ENCODE results near the gene ERC2. TPM values are rescaled to one million over a fixed set of nuclear protein-coding genes. Genes with fewer than 3 reads are reported as not detected.

Gene ERC2
- total and polyA plus RNA-seq, 2 donors (not counting 3 experiments of a cell fraction or from before 2014, with no cell fraction given), result 5.6 to 15.5 TPM

- Histone ChIP-seq H3K36me3 (ENCODE audit: control insufficient read depth in 2 of 2, extremely low read depth in 1 of 2, insufficient read depth in 2 of 2, low read length in 2 of 2) (no peaks in the 10 kb centered on the region), H3K9me3 (replicated peaks; ENCODE audit: control insufficient read depth, insufficient read depth, low read length) (no peaks in the 10 kb centered on the region), H4K20me1 (replicated peaks; ENCODE audit: control insufficient read depth, extremely low read depth, insufficient read depth, low read length) (no peaks in the 10 kb centered on the region), H2AFZ (ENCODE audit: low read depth, low read length) (no peak overlapping the region), H3K27me3 (ENCODE audit: control insufficient read depth in 2 of 2, insufficient read depth in 2 of 2, low read length in 2 of 2) (no peaks in the 10 kb centered on the region), H3K4me2 (ENCODE audit: insufficient read depth, low read length) (no peak overlapping the region), H3K27ac (ENCODE audit: insufficient read depth, low read depth, low read length) (no peak overlapping the region), H3K9me1 (replicated peaks; ENCODE audit: control insufficient read depth, extremely low read depth, insufficient read depth, low read length) (no peaks in the 10 kb centered on the region), H3K9ac (replicated peaks; ENCODE audit: extremely low read depth, insufficient read depth, low read length) (no peak overlapping the region), H3K79me2 (ENCODE audit: control insufficient read depth, insufficient read depth, low read length) (no peaks in the 10 kb centered on the region), H3K4me3 (replicated peaks in 1 of 3; ENCODE audit: insufficient read depth in 1 of 3, low read depth in 1 of 3, low read length in 3 of 3) (no peak overlapping the region), H3K4me1 (ENCODE audit: control insufficient read depth, extremely low read depth, insufficient read depth, low read length) (no peaks in the 10 kb centered on the region)
- no peak for TF ChIP-seq CTCF (IDR thresholded peaks at IDR 0.05; ENCODE audit: extremely low read depth in 1 of 2, insufficient read depth in 1 of 2, low read depth in 1 of 2, low read length in 2 of 2)
- no peak for TF ChIP-seq FOS (IDR thresholded peaks at IDR 0.05; ENCODE audit: borderline replicate concordance, insufficient read depth, low read length)
- TF ChIP-seq MAX (IDR thresholded peaks at IDR 0.05; ENCODE audit: insufficient read depth, insufficient read length), result no peak
- TF ChIP-seq MYC (IDR thresholded peaks at IDR 0.05; ENCODE audit: low read depth, low read length), result no peak
- TF ChIP-seq POLR2A (IDR thresholded peaks at IDR 0.05; ENCODE audit: low read depth, low read length), result no peak
- TF ChIP-seq EZH2 (IDR thresholded peaks at IDR 0.05; ENCODE audit: borderline replicate concordance, low read depth, low read length, severe bottlenecking), result no peak
- dilution Hi-C loops (cut with MboI; ENCODE audit: extremely low pct_ligation_motif_present, low sequenced_read_pairs) (no loop called here), intact Hi-C loops (cut with micrococcal nuclease) (no loop called here)
- CTCF ChIA-PET, result no interaction called here
- FAIRE-seq, result no peak
- no peak for DNase-seq (ENCODE audit: low read depth, low spot score)
- BruUV-seq (replicated peaks), result no TSS peak
- POLR2A ChIA-PET, result no interaction called here
These were observed 901.1 kb downstream of the ERC2 start for GRCh38 chr3:55567121-55567520.

GRCh38 chr3:55565521-55565920 lies 902.7 kb downstream of the ERC2 start:
- dilution Hi-C loops (cut with MboI; ENCODE audit: extremely low pct_ligation_motif_present, low sequenced_read_pairs), result no loop called here
- CTCF ChIA-PET, result no interaction called here
- H3K4me2 ChIP-seq (ENCODE audit: insufficient read depth, low read length), result no peak overlapping the region
- no peaks in the 10 kb centered on the region for H3K9me3 ChIP-seq (replicated peaks; ENCODE audit: control insufficient read depth, insufficient read depth, low read length)
- intact Hi-C loops (cut with micrococcal nuclease), result no loop called here
- no peak overlapping the region for H3K4me3 ChIP-seq (replicated peaks in 1 of 3; ENCODE audit: insufficient read depth in 1 of 3, low read depth in 1 of 3, low read length in 3 of 3)
- H3K4me1 ChIP-seq (ENCODE audit: control insufficient read depth, extremely low read depth, insufficient read depth, low read length), result no peaks in the 10 kb centered on the region
- no peaks in the 10 kb centered on the region for H4K20me1 ChIP-seq (replicated peaks; ENCODE audit: control insufficient read depth, extremely low read depth, insufficient read depth, low read length)
- no peak overlapping the region for H2AFZ ChIP-seq (ENCODE audit: low read depth, low read length)
- H3K27me3 ChIP-seq (ENCODE audit: control insufficient read depth in 2 of 2, insufficient read depth in 2 of 2, low read length in 2 of 2), result no peaks in the 10 kb centered on the region
- DNase-seq (ENCODE audit: low read depth, low spot score), result no peak
- no peaks in the 10 kb centered on the region for H3K79me2 ChIP-seq (ENCODE audit: control insufficient read depth, insufficient read depth, low read length)
- H3K9me1 ChIP-seq (replicated peaks; ENCODE audit: control insufficient read depth, extremely low read depth, insufficient read depth, low read length), result no peaks in the 10 kb centered on the region
- no peak for FAIRE-seq
- H3K36me3 ChIP-seq (ENCODE audit: control insufficient read depth in 2 of 2, extremely low read depth in 1 of 2, insufficient read depth in 2 of 2, low read length in 2 of 2), result no peaks in the 10 kb centered on the region
- no TSS peak for BruUV-seq (replicated peaks)
- no peak for TF ChIP-seq CTCF (IDR thresholded peaks at IDR 0.05; ENCODE audit: extremely low read depth in 1 of 2, insufficient read depth in 1 of 2, low read depth in 1 of 2, low read length in 2 of 2)
- TF ChIP-seq MAX (IDR thresholded peaks at IDR 0.05; ENCODE audit: insufficient read depth, insufficient read length), result no peak
- no peak overlapping the region for H3K27ac ChIP-seq (ENCODE audit: insufficient read depth, low read depth, low read length)
- H3K9ac ChIP-seq (replicated peaks; ENCODE audit: extremely low read depth, insufficient read depth, low read length), result no peak overlapping the region
- POLR2A ChIA-PET, result no interaction called here
